NCI-H1092 treated with DMSO at 0.1 percent for 48 hours (cell line): ENCODE data around the gene LRRC72.
"Not testable (repeated sequence)": the region's sequence is repeated elsewhere in the genome, so short reads cannot be mapped to it uniquely, and the experiment has no call there.

Experiments
- DNase-seq: peaks from one replicate; lab custom pipeline; 2025; lab: John Stamatoyannopoulos, UW

The LRRC72 gene

DNA sequence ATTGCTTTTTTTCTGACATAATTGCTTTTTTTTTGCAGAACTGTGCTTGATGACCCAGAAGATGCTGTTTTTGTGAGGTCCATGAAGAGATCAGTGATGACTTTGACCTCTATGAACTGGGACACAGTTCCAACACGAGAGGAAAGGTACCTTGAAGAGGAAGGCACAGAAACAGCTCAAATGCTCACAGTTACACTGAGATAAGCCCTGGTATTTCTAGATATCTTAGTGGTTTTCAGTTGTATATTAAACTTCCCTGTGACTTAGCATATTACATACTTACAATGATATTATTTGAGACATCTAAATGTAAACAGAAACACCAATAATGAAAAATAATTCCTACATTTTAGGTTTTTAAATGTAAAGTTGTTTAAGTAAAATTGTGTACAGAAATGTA is 54.7 kb downstream of the LRRC72 start:
- no peak for DNase-seq

DNA sequence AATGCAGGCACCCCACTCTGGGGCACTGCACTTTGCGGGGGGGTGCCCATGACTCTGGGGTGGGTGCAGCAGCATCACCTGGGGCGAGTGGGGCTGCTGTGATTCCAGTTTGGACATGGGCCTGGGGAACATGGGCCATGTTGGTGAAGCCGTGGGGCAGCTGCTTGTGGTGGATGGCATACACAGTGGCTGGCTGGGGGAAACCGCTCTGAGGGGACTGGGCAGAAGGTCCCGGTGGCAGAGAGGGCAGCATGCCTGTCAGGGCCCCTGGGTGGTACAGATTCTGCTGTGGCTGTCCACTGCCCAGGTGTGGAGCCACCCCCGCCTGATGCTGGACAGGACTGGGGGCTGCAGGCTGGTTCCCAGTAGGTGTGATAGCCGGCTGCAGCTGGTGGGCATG is 57.2 kb downstream of the LRRC72 start:
- no peak for DNase-seq

DNA sequence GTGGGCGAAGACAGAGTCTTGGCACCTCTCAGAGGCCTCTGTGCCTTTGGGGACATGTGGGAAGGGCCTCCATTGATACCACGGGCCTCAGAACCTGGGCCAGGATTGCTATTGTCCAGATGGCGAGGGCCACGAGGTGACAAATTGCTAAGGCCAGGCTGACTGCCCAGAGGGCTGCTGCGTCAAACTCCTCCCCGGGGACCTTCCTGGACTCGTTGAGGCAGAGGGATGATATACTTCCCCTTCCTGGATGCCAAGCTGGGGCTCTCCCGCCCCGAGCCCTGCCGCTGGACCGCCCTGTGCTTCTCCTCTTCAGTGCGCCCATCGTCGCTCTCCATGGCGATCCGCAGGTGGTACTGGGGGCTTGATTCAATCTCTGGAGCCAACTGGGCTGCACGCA is 58.9 kb downstream of the LRRC72 start:
- DNase-seq = no peak

DNA sequence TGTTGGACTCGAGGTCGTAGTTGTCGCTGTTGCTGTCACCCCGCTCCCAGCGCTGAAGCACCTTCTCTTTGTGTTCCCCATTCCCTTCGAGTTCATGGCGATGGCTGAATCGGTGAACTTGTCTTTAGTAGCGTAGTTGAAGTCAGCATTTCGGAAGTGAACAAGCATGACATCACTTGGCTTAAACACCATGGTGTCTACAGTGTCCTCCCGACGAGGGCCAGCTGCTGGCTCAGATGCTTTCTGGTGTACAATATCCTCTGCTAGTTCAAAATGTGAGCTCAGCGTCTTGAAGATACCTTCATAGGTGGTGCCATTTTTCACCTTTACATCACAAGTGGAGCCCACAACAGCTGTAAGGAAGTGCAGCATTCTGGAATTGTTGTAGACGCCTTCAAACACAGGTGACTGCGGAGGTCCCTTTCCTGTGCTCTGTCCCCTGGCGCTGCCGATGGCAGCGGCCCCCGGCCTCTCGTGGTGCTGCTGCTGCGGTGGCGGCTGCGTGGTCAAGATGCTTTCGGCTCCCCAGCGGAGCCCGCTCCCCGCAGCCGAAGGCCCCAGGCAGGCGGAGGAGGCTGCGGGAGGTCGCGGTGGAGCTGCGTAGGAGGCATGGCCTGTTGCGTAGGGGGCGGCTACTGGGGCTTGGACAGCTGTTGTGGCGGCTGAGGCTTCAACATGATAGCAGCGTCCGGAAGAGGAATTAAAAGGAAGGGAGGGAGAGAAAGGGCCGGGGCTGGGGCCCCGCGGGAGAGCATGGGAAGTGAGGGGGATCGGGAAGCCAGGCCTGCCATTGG is 59.7 kb downstream of the LRRC72 start:
- no peak for DNase-seq

DNA sequence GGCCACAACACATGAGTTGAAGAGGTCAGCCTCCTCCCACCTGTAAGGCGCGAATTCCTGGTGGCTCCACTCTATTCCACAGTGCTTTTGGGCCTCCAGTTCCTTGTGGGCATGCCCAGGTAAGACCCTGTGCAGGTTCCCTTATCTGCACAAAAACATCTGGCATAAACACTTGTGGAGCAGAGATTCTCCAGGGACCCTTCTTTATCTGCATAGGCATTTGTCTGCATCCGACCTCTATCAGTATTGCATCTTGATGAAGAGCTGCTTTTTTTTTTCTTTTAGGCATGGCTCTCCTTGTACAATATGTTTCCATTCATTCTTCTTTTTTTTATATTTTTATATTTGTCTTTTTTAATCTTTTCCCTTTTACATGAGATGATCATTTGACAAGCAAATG is 60.5 kb downstream of the LRRC72 start:
- no peak for DNase-seq

DNA sequence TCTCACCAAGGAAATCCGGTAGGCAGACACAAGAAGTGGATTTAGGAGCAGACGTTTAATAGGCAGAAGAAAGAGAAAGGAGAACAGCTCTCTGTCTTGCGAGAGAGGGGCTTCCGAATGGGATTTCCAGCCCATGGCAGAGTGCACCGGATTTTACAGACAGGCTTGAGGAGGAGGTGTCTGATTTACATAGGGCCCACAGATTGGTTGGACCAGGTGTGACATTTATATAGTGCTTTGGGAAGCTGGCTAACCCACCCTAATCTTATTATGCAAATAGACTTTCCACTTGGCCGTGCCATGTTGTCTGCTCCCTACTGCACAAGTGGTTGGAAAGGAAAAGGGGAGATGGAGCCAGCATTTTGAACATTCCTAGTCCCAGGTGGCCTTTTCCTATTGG is 61.2 kb downstream of the LRRC72 start:
- DNase-seq = peak; percentile 67

DNA sequence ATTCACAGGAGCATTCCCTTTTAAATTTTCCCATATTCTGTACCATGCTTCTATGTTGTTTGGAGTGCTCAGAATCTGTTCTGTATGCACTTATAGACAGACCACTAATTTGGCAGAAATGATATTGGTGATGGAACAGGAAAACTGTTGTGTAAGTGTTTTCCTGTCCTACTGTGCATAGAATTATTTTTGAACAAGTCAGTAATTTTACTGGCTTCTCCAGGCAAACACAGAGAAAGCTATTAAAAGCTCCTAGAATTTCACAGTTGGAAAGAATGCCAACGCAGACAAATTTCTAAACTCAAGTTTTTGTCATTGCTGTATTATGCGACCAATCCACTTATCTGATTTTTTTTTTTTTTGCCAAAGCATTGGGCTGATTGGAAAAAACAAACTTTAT is 63.3 kb downstream of the LRRC72 start:
- no peak for DNase-seq

DNA sequence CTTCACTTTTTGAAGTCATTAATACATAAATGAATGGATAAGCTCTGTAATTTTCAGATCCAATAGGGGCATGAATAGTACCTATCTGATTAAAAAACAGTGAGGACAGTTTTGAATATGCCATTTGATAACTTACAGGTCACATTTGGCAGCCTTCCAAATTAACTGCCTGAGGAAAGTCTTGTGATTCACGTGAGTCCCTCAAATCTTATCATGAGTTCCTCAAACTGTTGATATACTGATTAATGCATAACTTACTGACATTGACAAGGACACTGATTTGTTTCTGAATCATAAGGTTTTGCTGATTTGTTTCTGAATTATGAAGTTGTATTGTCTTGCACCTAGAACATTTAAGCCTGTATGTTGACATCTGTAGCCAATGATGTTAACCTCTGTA is 63.8 kb downstream of the LRRC72 start:
- no peak for DNase-seq

DNA sequence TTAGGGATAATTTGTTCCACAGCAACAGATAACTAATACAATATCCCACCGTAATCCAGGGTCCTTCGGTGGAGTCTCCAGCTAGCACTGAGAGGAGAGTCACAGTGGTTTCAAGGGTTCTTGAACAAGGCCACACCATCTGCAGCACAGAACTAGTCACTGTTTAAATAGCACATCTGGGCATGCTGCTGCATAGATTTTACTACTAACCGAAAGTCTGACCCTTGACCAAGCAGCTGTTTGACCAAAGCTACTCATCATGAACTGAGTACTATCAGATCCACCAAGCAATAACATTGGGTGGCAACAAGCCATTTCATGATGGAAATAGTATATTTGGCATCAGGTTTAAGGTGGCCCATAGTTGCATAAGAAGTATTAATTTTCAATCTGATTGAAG is 65.8 kb downstream of the LRRC72 start:
- DNase-seq = no peak

DNA sequence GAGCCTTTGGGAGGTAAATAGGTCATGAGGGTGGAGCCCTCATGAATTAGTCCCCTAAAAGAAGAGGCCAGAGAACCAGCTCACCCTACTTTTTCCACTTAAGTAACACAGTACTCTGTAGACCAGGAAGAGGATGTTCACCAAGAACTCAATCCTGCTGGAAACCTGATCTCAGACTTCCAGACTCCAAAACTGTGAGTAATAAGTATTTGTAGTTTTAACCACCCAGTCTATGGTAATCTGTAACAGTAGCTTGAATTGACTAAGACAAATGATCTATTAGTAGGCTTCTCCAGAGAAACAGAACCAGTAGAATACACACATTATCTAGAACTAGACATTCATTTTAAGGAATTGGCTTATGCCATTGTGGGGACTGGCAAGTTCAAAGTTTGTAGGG is 67.4 kb downstream of the LRRC72 start:
- DNase-seq = no peak

DNA sequence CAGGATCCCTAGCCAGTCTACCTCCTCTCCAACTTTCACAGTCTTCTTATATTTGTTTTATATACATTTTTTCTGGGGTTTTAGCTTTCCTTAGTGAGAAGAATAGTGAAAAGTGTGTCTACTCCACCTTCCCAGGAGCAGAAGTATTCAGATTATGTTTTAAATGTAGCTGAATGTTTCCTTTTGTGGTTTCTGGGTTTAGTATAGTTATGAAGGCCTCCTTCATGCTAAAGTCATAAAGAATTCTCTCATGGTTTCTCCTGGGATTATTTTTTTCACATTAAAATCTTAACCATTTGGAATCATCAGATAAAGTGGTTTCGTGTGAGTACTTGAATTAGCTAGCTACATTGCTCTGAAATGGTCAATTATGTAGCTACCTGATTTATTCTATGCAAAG is 68.1 kb downstream of the LRRC72 start:
- no peak for DNase-seq

DNA sequence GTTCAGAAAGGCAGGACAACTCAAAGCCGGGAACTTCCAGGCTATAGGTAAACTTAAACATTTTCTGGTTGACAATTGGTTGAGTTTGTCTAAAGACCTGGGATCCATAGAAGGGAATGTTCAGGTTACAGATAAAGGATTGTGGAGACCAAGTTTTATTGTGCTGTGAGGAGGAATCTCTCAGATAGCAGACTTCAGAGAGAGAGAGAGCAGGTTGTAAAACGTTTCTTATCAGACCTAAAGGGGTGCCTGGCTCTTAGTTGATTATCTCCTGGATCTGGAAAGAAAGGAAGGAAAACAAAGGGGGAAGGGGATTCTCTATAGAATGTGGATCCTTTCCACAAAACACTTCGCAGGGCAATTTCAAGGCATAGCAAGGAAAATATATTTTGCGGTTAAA is 69.0 kb downstream of the LRRC72 start:
- DNase-seq = not testable (repeated sequence)

DNA sequence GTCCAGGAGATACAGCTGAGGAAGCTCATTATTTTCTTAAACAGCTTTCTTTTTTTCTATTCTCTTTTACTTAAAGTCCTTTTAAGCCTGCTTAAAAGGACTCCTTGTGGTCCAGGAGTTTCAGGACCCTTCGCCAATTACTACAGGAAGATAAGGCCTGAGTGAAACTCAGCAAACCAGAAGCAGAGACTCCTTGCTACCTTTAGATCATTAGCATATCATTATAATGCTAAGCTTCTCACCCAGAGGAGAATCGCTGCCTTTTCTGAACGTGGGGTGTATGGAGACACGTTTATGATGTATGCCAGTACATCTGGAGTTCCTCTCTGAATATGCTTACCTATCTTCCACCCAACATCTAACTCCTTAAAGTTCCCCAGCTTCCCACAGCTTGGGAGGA is 71.4 kb downstream of the LRRC72 start:
- no peak for DNase-seq

DNA sequence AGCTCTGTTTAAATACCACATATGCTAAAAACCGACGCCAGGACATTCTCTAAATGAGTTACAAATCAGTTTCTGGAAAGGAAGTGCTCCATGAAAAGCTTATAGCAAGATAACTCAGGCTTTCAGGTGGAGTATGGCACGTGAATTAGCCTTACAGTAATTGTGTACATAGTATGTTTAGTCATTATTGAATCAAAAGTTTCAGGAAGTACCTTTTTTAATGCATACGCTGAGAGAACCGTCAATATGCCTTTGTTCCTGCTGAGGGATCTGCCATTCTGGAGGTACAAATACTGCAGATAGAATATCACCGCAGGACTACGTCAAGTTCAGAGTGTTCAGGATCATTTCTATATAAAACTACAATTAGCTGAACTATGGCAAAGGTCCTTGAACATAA is 73.2 kb downstream of the LRRC72 start:
- DNase-seq = peak; percentile 6

DNA sequence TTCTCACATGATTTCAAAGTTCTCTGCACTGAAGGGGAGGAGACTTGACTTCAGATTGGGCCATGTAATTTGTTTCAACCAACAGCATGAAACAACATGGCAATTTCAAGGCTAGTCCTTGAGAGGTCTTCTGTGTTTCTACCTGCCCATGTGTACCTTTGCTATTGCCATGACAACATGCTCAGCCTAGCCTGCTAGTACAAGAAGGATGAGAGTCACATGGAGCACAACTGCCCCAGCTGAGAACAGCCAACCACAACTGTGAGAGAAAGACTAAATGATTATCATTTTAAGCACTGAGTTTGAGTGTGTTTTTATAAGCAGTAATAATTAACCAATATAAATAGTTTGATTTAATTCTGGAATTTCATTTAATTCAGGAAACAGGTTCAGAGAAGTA is 77.0 kb downstream of the LRRC72 start:
- no peak for DNase-seq

DNA sequence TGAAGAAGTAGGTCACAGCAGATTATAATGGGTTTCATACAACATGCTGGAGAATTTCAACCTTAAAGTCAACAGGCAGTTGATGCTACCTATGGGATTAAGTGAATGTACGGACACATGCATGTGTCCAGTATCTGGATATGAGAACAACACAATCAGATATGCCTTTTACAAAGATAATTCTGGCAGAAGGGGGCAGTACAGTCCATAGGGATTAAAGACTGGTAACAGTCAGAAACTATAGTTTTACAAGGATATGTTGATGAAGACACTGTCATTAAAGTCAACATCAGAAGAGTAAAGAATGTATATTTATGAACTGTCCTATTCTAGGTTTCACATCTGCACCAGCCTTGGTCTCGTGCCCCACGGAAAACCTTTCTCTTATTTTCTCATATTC is 77.4 kb downstream of the LRRC72 start:
- DNase-seq = no peak

DNA sequence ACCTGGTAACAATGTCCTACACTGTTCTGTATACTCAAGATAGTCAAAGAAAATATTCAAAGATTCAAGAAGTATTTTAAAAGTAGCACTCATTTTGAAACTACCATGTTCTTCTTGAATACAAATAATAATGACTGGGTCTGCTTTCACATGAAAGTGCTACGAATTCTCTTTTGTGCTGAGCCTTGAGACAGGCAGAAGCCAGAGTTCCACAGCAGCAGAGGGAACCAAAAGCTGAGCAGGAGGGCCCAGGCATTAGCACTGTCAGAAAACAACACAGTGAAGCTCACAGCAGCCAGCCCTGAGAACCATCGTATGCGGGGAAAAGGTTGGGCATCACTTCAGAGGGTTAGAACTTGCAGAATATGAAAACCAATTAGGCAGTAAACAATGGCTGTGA is 80.1 kb downstream of the LRRC72 start:
- no peak for DNase-seq

DNA sequence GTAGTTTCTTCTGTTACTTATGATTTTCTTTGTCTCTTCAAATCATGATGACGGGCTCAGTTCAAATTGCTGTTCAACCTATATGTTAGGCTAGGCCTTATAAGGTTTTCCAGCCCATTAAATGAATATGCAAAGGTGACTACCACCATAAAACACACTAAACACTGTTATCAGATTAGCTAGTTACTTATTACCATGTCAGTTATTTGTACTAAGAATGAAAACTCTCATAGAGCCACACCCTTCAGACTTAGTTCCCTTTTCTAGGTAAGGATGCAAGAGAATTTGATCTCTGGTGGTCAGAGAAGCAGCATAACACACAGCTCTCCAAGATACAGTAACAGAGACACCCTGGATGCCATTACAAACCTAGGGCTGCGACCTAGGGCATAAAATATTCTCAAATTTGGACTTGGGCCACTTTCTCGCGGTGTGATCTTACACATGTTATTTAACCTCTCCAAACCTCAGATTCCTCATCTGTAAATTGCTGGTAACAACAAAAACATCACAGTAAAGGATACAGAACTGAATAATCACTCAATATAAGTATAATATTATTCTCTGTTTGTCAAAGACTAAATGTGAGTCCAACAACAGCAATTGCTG is 83.3 kb downstream of the LRRC72 start:
- DNase-seq = no peak

DNA sequence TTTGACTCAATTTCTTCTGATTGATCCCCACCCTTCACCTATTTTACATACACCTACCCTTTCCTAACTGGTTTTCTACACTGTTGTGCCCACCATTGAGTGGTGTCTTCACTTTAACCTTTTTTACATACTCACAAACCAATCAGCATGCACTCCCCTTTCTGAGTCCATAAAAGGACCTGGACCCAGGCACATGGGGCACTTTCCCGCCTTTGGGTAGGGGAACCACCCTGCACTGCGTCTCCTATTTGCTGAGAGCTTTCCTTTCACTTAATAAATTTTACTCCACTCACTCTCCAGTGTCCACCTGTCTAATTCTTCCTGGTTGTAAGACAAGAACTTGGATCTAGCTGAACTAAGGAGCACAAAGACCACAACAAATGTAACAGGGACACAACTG is 85.1 kb downstream of the LRRC72 start:
- DNase-seq = no peak

DNA sequence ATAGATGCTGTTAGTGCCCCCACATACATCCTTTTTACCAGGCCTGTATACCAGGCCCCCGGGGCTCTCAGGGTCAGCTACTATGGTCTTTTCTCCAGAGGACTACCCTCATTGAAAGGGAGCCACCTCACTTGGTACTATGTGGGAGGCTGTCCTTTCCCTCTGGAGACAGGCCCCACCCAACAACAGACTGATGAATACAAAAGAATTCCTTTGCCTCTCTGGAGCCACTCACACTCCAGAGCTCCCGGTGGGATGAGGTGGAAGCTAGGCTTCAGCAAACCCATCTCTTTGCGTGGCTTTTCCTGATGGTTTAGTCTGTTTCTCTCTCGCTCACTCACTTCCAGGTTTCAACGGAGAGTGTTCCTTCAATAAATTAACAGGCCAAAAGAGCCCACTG is 88.6 kb downstream of the LRRC72 start:
- no peak for DNase-seq

DNA sequence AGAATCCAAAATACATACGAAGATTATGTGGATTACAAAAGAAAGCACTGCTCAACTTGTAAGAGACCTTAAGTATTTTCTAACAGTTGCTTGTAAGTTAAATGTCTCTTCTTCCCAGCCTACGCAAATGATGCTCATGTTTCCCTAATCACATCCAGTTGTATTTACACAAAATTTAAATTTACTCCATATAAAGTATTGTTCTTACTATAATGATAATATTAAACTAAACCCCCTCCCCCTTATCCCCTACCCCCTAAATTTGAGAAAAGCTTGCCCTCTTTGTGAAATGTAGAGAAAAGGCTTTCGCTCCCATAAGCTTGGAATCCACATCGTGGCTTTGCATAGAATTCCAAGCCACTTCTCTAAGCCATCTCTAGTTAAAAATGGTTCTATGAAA is 89.5 kb downstream of the LRRC72 start:
- DNase-seq = no peak

DNA sequence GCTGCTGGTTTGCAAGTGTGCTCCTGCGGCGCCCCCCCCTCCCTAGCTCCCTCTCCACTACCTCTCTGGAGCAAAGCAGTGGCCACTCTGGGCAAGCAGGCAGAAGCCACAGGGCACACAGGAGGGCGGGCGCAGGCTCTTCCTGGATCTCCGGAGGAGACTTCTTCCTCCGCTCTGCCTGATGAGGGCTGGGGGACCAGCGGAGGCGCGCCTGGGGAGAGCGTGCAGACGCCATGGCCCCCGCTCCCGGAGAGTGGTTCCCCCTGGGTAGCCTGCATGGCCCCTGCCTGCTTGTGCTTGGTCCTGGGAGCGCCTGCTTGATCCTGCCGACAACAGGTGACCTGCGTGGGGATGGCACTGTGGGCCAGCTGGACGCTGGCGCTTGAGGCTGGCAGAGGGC is 89.9 kb downstream of the LRRC72 start:
- DNase-seq = no peak

DNA sequence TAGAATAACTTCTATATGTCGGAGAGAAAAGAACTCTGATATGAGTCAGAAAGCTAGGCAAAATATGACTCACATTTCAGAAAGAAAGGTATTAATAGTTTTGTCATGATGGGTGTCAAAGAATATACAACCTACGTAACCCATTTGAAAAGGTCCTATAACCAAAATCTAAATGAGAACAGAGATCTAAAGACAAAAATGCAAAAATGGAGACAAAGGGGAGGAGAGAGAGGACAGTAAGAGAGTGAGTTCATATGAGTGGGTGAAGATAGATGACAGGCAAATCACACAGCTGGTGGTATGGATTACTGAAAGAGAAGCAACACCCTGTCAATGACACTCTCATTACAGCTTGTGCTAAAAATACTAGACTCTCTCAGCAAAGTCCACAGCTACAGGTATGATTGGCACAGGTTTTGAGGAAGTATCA is 93.4 kb downstream of the LRRC72 start:
- no peak for DNase-seq

DNA sequence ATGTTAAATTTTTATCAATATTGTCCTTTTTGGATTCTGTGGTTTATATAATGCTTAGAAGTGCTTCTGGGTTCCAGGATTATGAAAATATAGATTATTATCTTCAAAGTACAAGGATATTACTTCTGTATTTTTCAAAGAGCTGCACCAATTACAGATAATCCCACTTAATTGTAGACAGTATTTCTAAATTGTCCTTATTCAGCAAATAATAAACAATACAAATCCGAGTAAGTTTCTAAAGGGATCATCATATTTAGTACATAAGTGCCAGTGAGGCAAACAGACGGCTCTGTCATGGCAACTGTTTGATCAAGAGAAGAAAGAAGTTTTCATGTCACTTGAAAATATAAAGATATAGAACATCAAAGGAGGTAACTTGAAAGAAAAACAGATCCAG is 99.8 kb downstream of the LRRC72 start:
- no peak for DNase-seq
